GM12878 (cell line): ENCODE data around the gene BLOC1S3. TPM values are rescaled to one million over a fixed set of nuclear protein-coding genes. Genes with fewer than 3 reads are reported as not detected.

Experiments used
- BCL11A ChIP-seq: IDR thresholded peaks from 2 replicates; pipeline ENCODE4 v1.6.1; 2011; ENCODE audit warnings: low read depth, low read length
- CREM ChIP-seq: IDR thresholded peaks from 2 replicates; pipeline ENCODE4 v1.6.1; 2014; ENCODE audit warnings: antibody characterized with exemption, low read depth
- EP300 ChIP-seq, 2 experiments: fragments of 150-350 bp in 1 of 2; IDR thresholded peaks; 2 replicates each; pipeline ENCODE4 v1.6.1; 2011 to 2012; ENCODE audit warnings: low read depth in 2 of 2, low read length in 2 of 2, borderline replicate concordance in 1 of 2, improper control_type of control experiment in 1 of 2, inconsistent platforms in 1 of 2; ENCODE audit not compliant: control insufficient read depth in 1 of 2
- FOXK2 ChIP-seq: fragments of 450-650 bp; IDR thresholded peaks from 2 replicates; pipeline ENCODE4 v1.6.1; 2017; ENCODE audit warnings: mild to moderate bottlenecking, moderate library complexity
- HDAC6 ChIP-seq: fragments of 200-600 bp; sonication (generic); IDR thresholded peaks from one replicate; pipeline ENCODE4 v1.8.0; 2017; ENCODE audit warnings: antibody characterized with exemption; ENCODE audit not compliant: unreplicated experiment
- IKZF1 ChIP-seq: fragments of 450-650 bp; conservative IDR thresholded peaks from 2 replicates; pipeline ENCODE4 v1.6.1; 2017; ENCODE audit warnings: antibody characterized with exemption, mild to moderate bottlenecking
- IKZF2 ChIP-seq, 2 experiments: fragments of 450-650 bp; IDR thresholded peaks; 2 replicates each; pipeline ENCODE4 v1.6.1; 2017; ENCODE audit warnings: mild to moderate bottlenecking in 2 of 2, moderate library complexity in 2 of 2
- JUNB ChIP-seq: IDR thresholded peaks from 2 replicates; pipeline ENCODE4 v1.6.1; 2016; ENCODE audit warnings: antibody characterized with exemption, mild to moderate bottlenecking
- JUND ChIP-seq: IDR thresholded peaks from 2 replicates; pipeline ENCODE4 v1.6.1; 2012; ENCODE audit warnings: low read depth, mild to moderate bottlenecking, low read length, improper control_type of control experiment, moderate library complexity
- KLF5 ChIP-seq: fragments of 450-650 bp; IDR thresholded peaks from 2 replicates; pipeline ENCODE4 v1.6.1; 2014; ENCODE audit warnings: mild to moderate bottlenecking; ENCODE audit not compliant: partially characterized antibody
- LARP7 ChIP-seq: fragments of 450-650 bp; IDR thresholded peaks from 2 replicates; pipeline ENCODE4 v1.6.1; 2017; ENCODE audit warnings: mild to moderate bottlenecking
- POU2F2 ChIP-seq: IDR thresholded peaks from 3 replicates; pipeline ENCODE4 v1.6.1; 2011; ENCODE audit warnings: low read depth, mild to moderate bottlenecking, low read length, borderline replicate concordance
- SMAD1 ChIP-seq: fragments of 450-650 bp; IDR thresholded peaks from 2 replicates; pipeline ENCODE4 v1.6.1; 2018; ENCODE audit warnings: mild to moderate bottlenecking, low read depth; ENCODE audit not compliant: partially characterized antibody
- STAT1 ChIP-seq: fragments of 450-650 bp; conservative IDR thresholded peaks from 2 replicates; pipeline ENCODE4 v1.6.1; 2014; ENCODE audit warnings: antibody characterized with exemption, mild to moderate bottlenecking
- polyA plus RNA-seq, 11 experiments: library from polyadenylated mRNA; depleted of rRNA in 4 of 11; unstranded in 6 of 11; stranded (reverse) in 5 of 11; fragments of >200 nt; fragmentation: Nextera tagmentation in 4 of 11; fragmentation: Illumina TruSeq in 1 of 11; extraction: Ambion mirVana in 4 of 11; extraction: Trizol in 1 of 11; gene quantifications; 1 replicate in 1 of 11; 2 replicates in 10 of 11; pipeline versions ENCODE4 v1.2.1 to v1.2.3, GENCODE V29; 2011 to 2016; ENCODE audit warnings: inconsistent platforms in 2 of 11, missing spikeins in 2 of 11, low read depth in 1 of 11
- total RNA-seq, 4 experiments: library from RNA; depleted of rRNA in 3 of 4; stranded (reverse); fragments of >200 nt in 3 of 4; fragmentation: Illumina TruSeq in 1 of 4; extraction: Trizol in 1 of 4; gene quantifications; 2 replicates each; pipeline versions ENCODE4 v1.2.1 to v1.2.3, GENCODE V29; 2013 to 2021
- TF ChIP-seq, protein P1 (sequence below): fragments of 450-650 bp; IDR thresholded peaks from 2 replicates; pipeline ENCODE4 v1.6.1; 2016; ENCODE audit warnings: mild to moderate bottlenecking, moderate library complexity, borderline replicate concordance
- TF ChIP-seq, protein P2 (sequence below): fragments of 450-650 bp; conservative IDR thresholded peaks from 2 replicates; pipeline ENCODE4 v1.6.1; 2017; ENCODE audit warnings: mild to moderate bottlenecking, moderate library complexity
- TF ChIP-seq, protein P3 (sequence below): fragments of 450-650 bp; IDR thresholded peaks from 2 replicates; pipeline ENCODE4 v1.6.1; 2017; ENCODE audit warnings: borderline replicate concordance
- TF ChIP-seq, protein P4 (sequence below): fragments of 450-650 bp; IDR thresholded peaks from 2 replicates; pipeline ENCODE4 v1.6.1; 2017; ENCODE audit warnings: mild to moderate bottlenecking, moderate library complexity

Gene BLOC1S3
- total and polyA plus RNA-seq, 10 of the 15 experiments (the other 5 are each of a cell fraction or from before 2014, with no cell fraction given) = 3.6 to 18.3 (median 10.4) TPM

DNA sequence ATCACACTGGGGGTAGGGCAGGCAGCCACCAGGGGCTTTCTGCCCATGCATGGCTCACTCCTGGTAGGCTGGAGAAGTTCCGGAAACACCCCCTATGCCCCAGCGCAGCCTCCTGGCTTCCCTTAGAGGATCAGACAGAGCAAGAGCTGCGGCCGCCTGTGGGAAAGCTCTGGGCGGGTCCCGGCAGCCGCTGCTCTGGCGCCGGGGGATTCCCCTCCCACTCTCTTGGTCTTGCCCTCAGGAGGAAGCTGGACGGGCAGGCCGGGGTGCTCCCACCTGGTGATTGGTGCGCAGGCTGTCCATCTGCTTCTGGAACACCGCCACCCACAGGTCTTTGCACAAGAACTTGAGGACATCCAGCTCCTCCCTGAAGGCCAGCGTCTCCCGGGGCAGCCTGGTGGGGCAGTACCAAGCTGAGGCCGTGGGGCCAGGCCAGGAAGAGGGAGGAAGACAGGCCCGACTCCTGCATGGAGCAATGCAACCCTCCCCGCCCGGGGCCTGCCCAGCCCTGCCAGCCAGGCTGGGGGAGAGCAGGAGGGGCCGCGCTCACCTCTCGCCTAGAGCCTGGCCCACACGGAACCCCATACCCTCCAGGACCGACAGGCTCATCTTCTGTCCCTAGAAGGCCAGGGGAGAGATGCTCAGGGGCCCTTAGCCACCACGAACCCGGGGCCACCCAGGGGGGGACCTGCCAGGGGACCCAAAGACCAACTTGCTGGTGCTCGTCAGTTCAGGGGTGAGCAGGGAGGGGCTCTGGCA, 13.8 kb upstream of the BLOC1S3 start (continued):
- TF ChIP-seq, protein P1, sequence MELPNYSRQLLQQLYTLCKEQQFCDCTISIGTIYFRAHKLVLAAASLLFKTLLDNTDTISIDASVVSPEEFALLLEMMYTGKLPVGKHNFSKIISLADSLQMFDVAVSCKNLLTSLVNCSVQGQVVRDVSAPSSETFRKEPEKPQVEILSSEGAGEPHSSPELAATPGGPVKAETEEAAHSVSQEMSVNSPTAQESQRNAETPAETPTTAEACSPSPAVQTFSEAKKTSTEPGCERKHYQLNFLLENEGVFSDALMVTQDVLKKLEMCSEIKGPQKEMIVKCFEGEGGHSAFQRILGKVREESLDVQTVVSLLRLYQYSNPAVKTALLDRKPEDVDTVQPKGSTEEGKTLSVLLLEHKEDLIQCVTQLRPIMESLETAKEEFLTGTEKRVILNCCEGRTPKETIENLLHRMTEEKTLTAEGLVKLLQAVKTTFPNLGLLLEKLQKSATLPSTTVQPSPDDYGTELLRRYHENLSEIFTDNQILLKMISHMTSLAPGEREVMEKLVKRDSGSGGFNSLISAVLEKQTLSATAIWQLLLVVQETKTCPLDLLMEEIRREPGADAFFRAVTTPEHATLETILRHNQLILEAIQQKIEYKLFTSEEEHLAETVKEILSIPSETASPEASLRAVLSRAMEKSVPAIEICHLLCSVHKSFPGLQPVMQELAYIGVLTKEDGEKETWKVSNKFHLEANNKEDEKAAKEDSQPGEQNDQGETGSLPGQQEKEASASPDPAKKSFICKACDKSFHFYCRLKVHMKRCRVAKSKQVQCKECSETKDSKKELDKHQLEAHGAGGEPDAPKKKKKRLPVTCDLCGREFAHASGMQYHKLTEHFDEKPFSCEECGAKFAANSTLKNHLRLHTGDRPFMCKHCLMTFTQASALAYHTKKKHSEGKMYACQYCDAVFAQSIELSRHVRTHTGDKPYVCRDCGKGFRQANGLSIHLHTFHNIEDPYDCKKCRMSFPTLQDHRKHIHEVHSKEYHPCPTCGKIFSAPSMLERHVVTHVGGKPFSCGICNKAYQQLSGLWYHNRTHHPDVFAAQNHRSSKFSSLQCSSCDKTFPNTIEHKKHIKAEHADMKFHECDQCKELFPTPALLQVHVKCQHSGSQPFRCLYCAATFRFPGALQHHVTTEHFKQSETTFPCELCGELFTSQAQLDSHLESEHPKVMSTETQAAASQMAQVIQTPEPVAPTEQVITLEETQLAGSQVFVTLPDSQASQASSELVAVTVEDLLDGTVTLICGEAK = no peak
- TF ChIP-seq LARP7 (no peak), JUND (no peak), STAT1 (no peak), POU2F2 (no peak; the same call in 2 of the 3 replicates), EP300 (IDR thresholded peaks at IDR 0.05; ENCODE audit: borderline replicate concordance in 1 of 2, control insufficient read depth in 1 of 2, low read depth in 2 of 2, low read length in 2 of 2) (no peak), JUNB (no peak), BCL11A (no peak), KLF5 (no peak), FOXK2 (no peak), HDAC6 (no peak), CREM (peak; percentile 33; the same call in 1 of the 2 replicates), SMAD1 (no peak), IKZF2 (IDR thresholded peaks at IDR 0.05) (peak; percentile 41; a peak in 2 of 4 replicates), IKZF1 (peak; percentile 74)
- TF ChIP-seq, protein P2, sequence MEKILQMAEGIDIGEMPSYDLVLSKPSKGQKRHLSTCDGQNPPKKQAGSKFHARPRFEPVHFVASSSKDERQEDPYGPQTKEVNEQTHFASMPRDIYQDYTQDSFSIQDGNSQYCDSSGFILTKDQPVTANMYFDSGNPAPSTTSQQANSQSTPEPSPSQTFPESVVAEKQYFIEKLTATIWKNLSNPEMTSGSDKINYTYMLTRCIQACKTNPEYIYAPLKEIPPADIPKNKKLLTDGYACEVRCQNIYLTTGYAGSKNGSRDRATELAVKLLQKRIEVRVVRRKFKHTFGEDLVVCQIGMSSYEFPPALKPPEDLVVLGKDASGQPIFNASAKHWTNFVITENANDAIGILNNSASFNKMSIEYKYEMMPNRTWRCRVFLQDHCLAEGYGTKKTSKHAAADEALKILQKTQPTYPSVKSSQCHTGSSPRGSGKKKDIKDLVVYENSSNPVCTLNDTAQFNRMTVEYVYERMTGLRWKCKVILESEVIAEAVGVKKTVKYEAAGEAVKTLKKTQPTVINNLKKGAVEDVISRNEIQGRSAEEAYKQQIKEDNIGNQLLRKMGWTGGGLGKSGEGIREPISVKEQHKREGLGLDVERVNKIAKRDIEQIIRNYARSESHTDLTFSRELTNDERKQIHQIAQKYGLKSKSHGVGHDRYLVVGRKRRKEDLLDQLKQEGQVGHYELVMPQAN = no peak
- TF ChIP-seq, protein P3, sequence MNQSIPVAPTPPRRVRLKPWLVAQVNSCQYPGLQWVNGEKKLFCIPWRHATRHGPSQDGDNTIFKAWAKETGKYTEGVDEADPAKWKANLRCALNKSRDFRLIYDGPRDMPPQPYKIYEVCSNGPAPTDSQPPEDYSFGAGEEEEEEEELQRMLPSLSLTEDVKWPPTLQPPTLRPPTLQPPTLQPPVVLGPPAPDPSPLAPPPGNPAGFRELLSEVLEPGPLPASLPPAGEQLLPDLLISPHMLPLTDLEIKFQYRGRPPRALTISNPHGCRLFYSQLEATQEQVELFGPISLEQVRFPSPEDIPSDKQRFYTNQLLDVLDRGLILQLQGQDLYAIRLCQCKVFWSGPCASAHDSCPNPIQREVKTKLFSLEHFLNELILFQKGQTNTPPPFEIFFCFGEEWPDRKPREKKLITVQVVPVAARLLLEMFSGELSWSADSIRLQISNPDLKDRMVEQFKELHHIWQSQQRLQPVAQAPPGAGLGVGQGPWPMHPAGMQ = no peak
- TF ChIP-seq, protein P4, sequence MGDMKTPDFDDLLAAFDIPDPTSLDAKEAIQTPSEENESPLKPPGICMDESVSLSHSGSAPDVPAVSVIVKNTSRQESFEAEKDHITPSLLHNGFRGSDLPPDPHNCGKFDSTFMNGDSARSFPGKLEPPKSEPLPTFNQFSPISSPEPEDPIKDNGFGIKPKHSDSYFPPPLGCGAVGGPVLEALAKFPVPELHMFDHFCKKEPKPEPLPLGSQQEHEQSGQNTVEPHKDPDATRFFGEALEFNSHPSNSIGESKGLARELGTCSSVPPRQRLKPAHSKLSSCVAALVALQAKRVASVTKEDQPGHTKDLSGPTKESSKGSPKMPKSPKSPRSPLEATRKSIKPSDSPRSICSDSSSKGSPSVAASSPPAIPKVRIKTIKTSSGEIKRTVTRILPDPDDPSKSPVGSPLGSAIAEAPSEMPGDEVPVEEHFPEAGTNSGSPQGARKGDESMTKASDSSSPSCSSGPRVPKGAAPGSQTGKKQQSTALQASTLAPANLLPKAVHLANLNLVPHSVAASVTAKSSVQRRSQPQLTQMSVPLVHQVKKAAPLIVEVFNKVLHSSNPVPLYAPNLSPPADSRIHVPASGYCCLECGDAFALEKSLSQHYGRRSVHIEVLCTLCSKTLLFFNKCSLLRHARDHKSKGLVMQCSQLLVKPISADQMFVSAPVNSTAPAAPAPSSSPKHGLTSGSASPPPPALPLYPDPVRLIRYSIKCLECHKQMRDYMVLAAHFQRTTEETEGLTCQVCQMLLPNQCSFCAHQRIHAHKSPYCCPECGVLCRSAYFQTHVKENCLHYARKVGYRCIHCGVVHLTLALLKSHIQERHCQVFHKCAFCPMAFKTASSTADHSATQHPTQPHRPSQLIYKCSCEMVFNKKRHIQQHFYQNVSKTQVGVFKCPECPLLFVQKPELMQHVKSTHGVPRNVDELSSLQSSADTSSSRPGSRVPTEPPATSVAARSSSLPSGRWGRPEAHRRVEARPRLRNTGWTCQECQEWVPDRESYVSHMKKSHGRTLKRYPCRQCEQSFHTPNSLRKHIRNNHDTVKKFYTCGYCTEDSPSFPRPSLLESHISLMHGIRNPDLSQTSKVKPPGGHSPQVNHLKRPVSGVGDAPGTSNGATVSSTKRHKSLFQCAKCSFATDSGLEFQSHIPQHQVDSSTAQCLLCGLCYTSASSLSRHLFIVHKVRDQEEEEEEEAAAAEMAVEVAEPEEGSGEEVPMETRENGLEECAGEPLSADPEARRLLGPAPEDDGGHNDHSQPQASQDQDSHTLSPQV = no peak
